B cell (primary cell): Measurements from ENCODE around the gene CYP51A1. TPM values are rescaled to one million over a fixed set of nuclear protein-coding genes. Genes with fewer than 3 reads are reported as not detected.
A peak's percentile ranks its signal among the peaks of the same experiment; 100 is the strongest.

Experiments used
- ATAC-seq: fragments of 200-7000 bp; cut with Tn5 transposase; one replicate; pipeline ENCODE4 v1.10.0; 2021; ENCODE audit warnings: low read depth, mild to moderate bottlenecking, moderate number of reproducible peaks, moderate library complexity
- CTCF ChIA-PET: fragments of 350-600 bp; sonication (Branson Sonifier 250); formaldehyde crosslinking; loops from one replicate; lab custom pipeline; 2021; ENCODE audit warnings: antibody characterized with exemption, inconsistent platforms; lab: Charles Lee
- POLR2A ChIA-PET: fragments of 350-600 bp; sonication (Branson Sonifier 250); formaldehyde crosslinking; loops from one replicate; lab custom pipeline; 2021; ENCODE audit warnings: antibody characterized with exemption; lab: Charles Lee
- DNase-seq: peaks from one replicate; pipeline ENCODE4 v3.0.0; 2013
- H2AFZ ChIP-seq: 2 replicates; pipeline ENCODE4 v1.6.1; 2012; ENCODE audit warnings: mild to moderate bottlenecking, low read depth, low read length; ENCODE audit not compliant: insufficient read depth, poor library complexity, severe bottlenecking
- H3K27ac ChIP-seq, 2 donors: 1 replicate in 1 of 2; 2 replicates in 1 of 2; pipeline ENCODE4 v1.5.1; 2012 to 2013; ENCODE audit warnings: low read length in 2 of 2, mild to moderate bottlenecking in 2 of 2, moderate library complexity in 1 of 2
- H3K27me3 ChIP-seq, 4 experiments: fragments of 200-600 bp in 1 of 4; sonication (generic) in 1 of 4; replicated peaks in 1 of 4; 1 replicate in 2 of 4; 2 replicates in 2 of 4; pipeline versions ENCODE4 v1.6.1 to v1.7.0; 2013 to 2016; ENCODE audit warnings: low read length in 3 of 4, mild to moderate bottlenecking in 2 of 4, mixed read lengths in 1 of 4, moderate library complexity in 1 of 4; ENCODE audit not compliant: insufficient read depth in 4 of 4, control insufficient read depth in 3 of 4; ENCODE audit errors: control extremely low read depth in 1 of 4
- H3K36me3 ChIP-seq, 2 experiments: replicated peaks in 1 of 2; 1 replicate in 1 of 2; 2 replicates in 1 of 2; pipeline versions ENCODE4 v1.6.1 to v1.7.1; 2013; ENCODE audit warnings: low read length in 1 of 2; ENCODE audit not compliant: insufficient read depth in 2 of 2, control insufficient read depth in 1 of 2; ENCODE audit errors: control extremely low read depth in 1 of 2, extremely low read depth in 1 of 2
- H3K4me1 ChIP-seq, 2 donors: fragments of 200-600 bp in 1 of 2; sonication (generic) in 1 of 2; 1 replicate in 1 of 2; 2 replicates in 1 of 2; pipeline versions ENCODE4 v1.5.1 to v1.6.1; 2013 to 2017; ENCODE audit warnings: low read length in 2 of 2; ENCODE audit not compliant: control insufficient read depth in 2 of 2, insufficient read depth in 2 of 2
- H3K4me2 ChIP-seq: replicated peaks from 2 replicates; pipeline ENCODE3; 2012; ENCODE audit warnings: mild to moderate bottlenecking, low read depth, low read length; ENCODE audit not compliant: poor library complexity, severe bottlenecking
- H3K4me3 ChIP-seq, 5 experiments: fragments of 200-600 bp in 1 of 5; sonication (generic) in 1 of 5; 1 replicate in 3 of 5; 2 replicates in 2 of 5; pipeline versions ENCODE4 v1.5.1 to v1.7.0; 2011 to 2016; ENCODE audit warnings: low read length in 4 of 5, mild to moderate bottlenecking in 4 of 5, low read depth in 2 of 5, control low read depth in 1 of 5, moderate library complexity in 1 of 5; ENCODE audit not compliant: insufficient read depth in 1 of 5; ENCODE audit errors: control extremely low read depth in 1 of 5, extremely low read depth in 1 of 5
- H3K79me2 ChIP-seq: fragments of 200-600 bp; sonication (generic); one replicate; pipeline ENCODE4 v1.6.0; 2016; ENCODE audit warnings: low read length; ENCODE audit not compliant: control insufficient read depth, insufficient read depth
- H3K9ac ChIP-seq: fragments of 200-600 bp; sonication (generic); 2 replicates; pipeline ENCODE4 v1.6.1; 2017; ENCODE audit warnings: mild to moderate bottlenecking, low read length, moderate library complexity
- H3K9me3 ChIP-seq, 3 donors: one replicate each; pipeline versions ENCODE4 v1.6.1 to v1.7.1; 2013; ENCODE audit warnings: low read length in 2 of 3; ENCODE audit not compliant: control insufficient read depth in 2 of 3, insufficient read depth in 1 of 3; ENCODE audit errors: control extremely low read depth in 1 of 3
- H4K20me1 ChIP-seq: 2 replicates; pipeline ENCODE4 v1.6.0; 2012; ENCODE audit warnings: mild to moderate bottlenecking, low read length; ENCODE audit not compliant: insufficient read depth, control insufficient read depth, poor library complexity, severe bottlenecking
- H3K27ac Mint-ChIP-seq: one replicate; pipeline ENCODE4 v1.8.0; 2021; ENCODE audit warnings: mixed read lengths
- H3K27me3 Mint-ChIP-seq: one replicate; pipeline ENCODE4 v1.8.0; 2021; ENCODE audit warnings: mixed read lengths
- H3K4me1 Mint-ChIP-seq: one replicate; pipeline ENCODE4 v1.8.0; 2021; ENCODE audit warnings: mixed read lengths
- H3K4me3 Mint-ChIP-seq: one replicate; pipeline ENCODE4 v1.8.0; 2021; ENCODE audit warnings: mixed read lengths
- H3K9me3 Mint-ChIP-seq: one replicate; pipeline ENCODE4 v1.8.0; 2022; ENCODE audit warnings: mixed read lengths; ENCODE audit not compliant: insufficient read depth
- CTCF ChIP-seq: fragments of 200-600 bp; IDR thresholded peaks from one replicate; pipeline ENCODE4 v1.8.0; 2022; ENCODE audit warnings: antibody characterized with exemption, mild to moderate bottlenecking
- EZH2 ChIP-seq: IDR thresholded peaks from 2 replicates; pipeline ENCODE4 v1.6.1; 2012; ENCODE audit warnings: borderline replicate concordance, low read depth, mild to moderate bottlenecking, moderate library complexity, low read length; ENCODE audit not compliant: insufficient read depth, poor library complexity, severe bottlenecking
- WGBS: methylation state at CpG from one replicate; pipeline ENCODE4 v1.1.5; 2013; ENCODE audit warnings: missing lambda C conversion rate; ENCODE audit not compliant: insufficient coverage; 5-methylcytosine and 5-hydroxymethylcytosine counted together
- intact Hi-C: fragments of 100-400 bp; cut with micrococcal nuclease; formaldehyde crosslinking; loops from one replicate; pipeline ENCODE4 v1.10.0; 2022
- polyA minus RNA-seq: library from RNA; depleted of rRNA, polyadenylated mRNA; stranded (reverse); fragments of >200 nt; gene quantifications from 2 replicates; pipeline ENCODE4 v1.2.3, GENCODE V29; 2012
- polyA plus RNA-seq: library from polyadenylated mRNA; depleted of rRNA; stranded (reverse); fragments of >200 nt; gene quantifications from 2 replicates; pipeline ENCODE4 v1.2.3, GENCODE V29; 2012
- total RNA-seq, 2 donors: library from RNA; stranded (reverse); fragments of 120-200 nt in 1 of 2; gene quantifications; 1 replicate in 1 of 2; 2 replicates in 1 of 2; pipeline versions ENCODE4 v1.2.3 to v1.2.4, GENCODE V29; 2013 to 2022

Gene CYP51A1
- 36.1 and 37.9 TPM in 2 replicates for total RNA-seq
- total RNA-seq (2013) = 21.4 TPM
- polyA plus RNA-seq = 6.3 and 17.5 TPM in 2 replicates
- 12.6 and 23.6 TPM in 2 replicates for polyA minus RNA-seq

GRCh38 chr7:92134271-92135051, at the start of gene CYP51A1:
Gene CYP51A1 (minus strand): TSS chr7:92134477. CDS start chr7:92134364, 113 bp downstream.
- peak within 1 kb of the TSS; percentile 94 to 98 for H3K27ac ChIP-seq
- TF ChIP-seq EZH2 (no peak), CTCF (no peak)
- H4K20me1 ChIP-seq = peaks cover 4% of the 10 kb centered on the region
- H3K36me3 ChIP-seq = peaks cover 0 to 3% of the 10 kb centered on the region in 2 experiments
- H3K4me3 Mint-ChIP-seq = peak within 1 kb of the TSS; percentile 99
- under 1% methylated on average over 69 of the region's 73 CpGs for WGBS
- H3K27ac Mint-ChIP-seq = peak within 1 kb of the TSS; percentile 100
- no peaks in the 10 kb centered on the region for H3K9me3 Mint-ChIP-seq
- H3K9ac ChIP-seq = peak within 1 kb of the TSS; percentile 92
- no peaks in the 10 kb centered on the region for H3K27me3 ChIP-seq
- no peaks in the 10 kb centered on the region for H3K9me3 ChIP-seq
- peak within 1 kb of the TSS; percentile 86 to 94 (median 90) for H3K4me3 ChIP-seq
- H3K27me3 Mint-ChIP-seq = no peaks in the 10 kb centered on the region
- H3K4me1 Mint-ChIP-seq = peaks cover 39% of the 10 kb centered on the region
- intact Hi-C loops = loop anchor here (1.0 to 10.0 kb wide), 9 partner anchors 45 to 980 kb away; partner anchors contain the start of genes AKAP9, ANKIB1, CDK6 and FAM133B
- H2AFZ ChIP-seq = peak within 1 kb of the TSS; percentile 81
- CTCF ChIA-PET = interaction anchor here (1.6 to 1.8 kb wide), 2 partner anchors 9 to 313 kb away, joined by 6 to 8 read pairs; partner anchors contain the start of gene GATAD1
- POLR2A ChIA-PET = interaction anchor here (1.0 to 3.0 kb wide), 6 partner anchors 111 to 394 kb away, joined by 3 to 15 read pairs (median 4); partner anchors contain the start of genes ANKIB1, KRIT1, MTERF1 and PEX1
- ATAC-seq = peak; percentile 84
- peak; percentile 99 for DNase-seq
- H3K79me2 ChIP-seq = peaks cover 54% of the 10 kb centered on the region
- H3K4me2 ChIP-seq = peak within 1 kb of the TSS; percentile 87
- H3K4me1 ChIP-seq = peaks cover 18 to 27% of the 10 kb centered on the region in 2 donors
